Renal pelvis (tissue), 4 donors: ENCODE data around the gene TMC4. TPM values are rescaled to one million over a fixed set of nuclear protein-coding genes. Genes with fewer than 3 reads are reported as not detected.

Experiments
- DNase-seq: peaks from one replicate; pipeline ENCODE4 v3.0.0-alpha.2; 2013
- polyA plus RNA-seq, 3 donors: library from polyadenylated mRNA; unstranded; fragments of 120-200 nt; gene quantifications; one replicate each; pipeline ENCODE4 v1.2.1, GENCODE V29; 2013; ENCODE audit not compliant: insufficient read length in 3 of 3

TMC4 gene
- polyA plus RNA-seq, 3 donors, result 33.3 to 38.4 (median 35.7) TPM

- DNase-seq, result no peak
Measured at GRCh38 chr19:54156953-54157352, 16.0 kb downstream of the TMC4 start.

- DNase-seq, result no peak
Measured at GRCh38 chr19:54156490-54156889, 16.5 kb downstream of the TMC4 start.

- no peak for DNase-seq
Measured at GRCh38 chr19:54155694-54156093, 17.3 kb downstream of the TMC4 start.

- DNase-seq, result no peak
Measured at GRCh38 chr19:54154603-54155345, 18.2 kb downstream of the TMC4 start.

GRCh38 chr19:54153731-54154326 lies 19.1 kb downstream of the TMC4 start:
- DNase-seq, result no peak

GRCh38 chr19:54152878-54153524 lies 20.0 kb downstream of the TMC4 start:
- no peak for DNase-seq

GRCh38 chr19:54152267-54152666 lies 20.7 kb downstream of the TMC4 start:
- DNase-seq, result no peak

- DNase-seq, result no peak
Measured at GRCh38 chr19:54151362-54152035, 21.5 kb downstream of the TMC4 start.

- no peak for DNase-seq
Measured at GRCh38 chr19:54149021-54149812, 23.7 kb downstream of the TMC4 start.

- no peak for DNase-seq
Measured at GRCh38 chr19:54148158-54148557, 24.8 kb downstream of the TMC4 start.

GRCh38 chr19:54147676-54148075 lies 25.3 kb downstream of the TMC4 start:
- DNase-seq, result peak; percentile 70

- DNase-seq, result no peak
Measured at GRCh38 chr19:54145541-54146158, 27.3 kb downstream of the TMC4 start.

GRCh38 chr19:54142166-54142780 lies 30.7 kb downstream of the TMC4 start:
- DNase-seq, result no peak

- DNase-seq, result no peak
Measured at GRCh38 chr19:54141356-54141755, 31.6 kb downstream of the TMC4 start.

GRCh38 chr19:54138489-54139256 lies 34.3 kb downstream of the TMC4 start:
- DNase-seq, result no peak

GRCh38 chr19:54137699-54138488 lies 35.1 kb downstream of the TMC4 start, which contains the start of gene CNOT3:
CNOT3 (plus strand) TSS chr19:54137762; CDS start chr19:54142979, 5,217 bp downstream.
- no peak for DNase-seq

- peak; percentile 100 for DNase-seq
Measured at GRCh38 chr19:54136864-54137698, 35.9 kb downstream of the TMC4 start.
